ENCODE results near the gene ASTN1. TPM values are rescaled to one million over a fixed set of nuclear protein-coding genes. Genes with fewer than 3 reads are reported as not detected.

Gene ASTN1
- total RNA-seq, 1 donor from 2014 or later = not detected

- no peaks in the 10 kb centered on the region for H3K27me3 Mint-ChIP-seq (ENCODE audit: low read depth)
- H3K9me3 Mint-ChIP-seq = peaks cover 7% of the 10 kb centered on the region
- no peak overlapping the region for H3K27ac Mint-ChIP-seq
- intact Hi-C loops (cut with micrococcal nuclease) = no loop called here
- no peak overlapping the region for H3K4me3 Mint-ChIP-seq (ENCODE audit: low read depth)
- no peaks in the 10 kb centered on the region for H3K36me3 Mint-ChIP-seq (ENCODE audit: low read depth)
- no peak for DNase-seq (ENCODE audit: low spot score)
- no peaks in the 10 kb centered on the region for H3K4me1 Mint-ChIP-seq (ENCODE audit: low read depth)
These were observed 226.1 kb downstream of the ASTN1 start for GRCh38 chr1:176938375-176938774.

- no peaks in the 10 kb centered on the region for H3K9me3 Mint-ChIP-seq
These were observed 230.1 kb downstream of the ASTN1 start for GRCh38 chr1:176934370-176934769.

GRCh38 chr1:176932114-176933104 lies 232.1 kb downstream of the ASTN1 start:
- Mint-ChIP-seq H3K27me3 (ENCODE audit: low read depth) (no peaks in the 10 kb centered on the region), H3K9me3 (no peaks in the 10 kb centered on the region), H3K4me1 (ENCODE audit: low read depth) (no peaks in the 10 kb centered on the region), H3K27ac (no peak overlapping the region), H3K36me3 (ENCODE audit: low read depth) (no peaks in the 10 kb centered on the region), H3K4me3 (ENCODE audit: low read depth) (no peak overlapping the region)
- intact Hi-C loops (cut with micrococcal nuclease) = no loop called here
- no peak for DNase-seq (ENCODE audit: low spot score)

More at GRCh38 chr1:176934370-176934769, 230.1 kb downstream of the ASTN1 start:
- Mint-ChIP-seq H3K4me1 (ENCODE audit: low read depth) (no peaks in the 10 kb centered on the region), H3K36me3 (ENCODE audit: low read depth) (no peaks in the 10 kb centered on the region), H3K4me3 (ENCODE audit: low read depth) (no peak overlapping the region), H3K27me3 (ENCODE audit: low read depth) (no peaks in the 10 kb centered on the region), H3K27ac (no peak overlapping the region)
- no peak for DNase-seq (ENCODE audit: low spot score)
- intact Hi-C loops (cut with micrococcal nuclease) = no loop called here

GRCh38 chr1:176931526-176931925 lies 233.0 kb downstream of the ASTN1 start:
- Mint-ChIP-seq H3K36me3 (ENCODE audit: low read depth) (no peaks in the 10 kb centered on the region), H3K27ac (no peak overlapping the region), H3K9me3 (no peaks in the 10 kb centered on the region), H3K4me3 (ENCODE audit: low read depth) (no peak overlapping the region), H3K4me1 (ENCODE audit: low read depth) (no peaks in the 10 kb centered on the region), H3K27me3 (ENCODE audit: low read depth) (no peaks in the 10 kb centered on the region)
- intact Hi-C loops (cut with micrococcal nuclease) = no loop called here
- no peak for DNase-seq (ENCODE audit: low spot score)

GRCh38 chr1:176926330-176927086 lies 238.0 kb downstream of the ASTN1 start:
- H3K4me3 Mint-ChIP-seq (ENCODE audit: low read depth) = no peak overlapping the region
- no peaks in the 10 kb centered on the region for H3K36me3 Mint-ChIP-seq (ENCODE audit: low read depth)
- H3K4me1 Mint-ChIP-seq (ENCODE audit: low read depth) = no peaks in the 10 kb centered on the region
- no peaks in the 10 kb centered on the region for H3K27me3 Mint-ChIP-seq (ENCODE audit: low read depth)
- intact Hi-C loops (cut with micrococcal nuclease) = no loop called here
- H3K27ac Mint-ChIP-seq = no peak overlapping the region
- DNase-seq (ENCODE audit: low spot score) = no peak
- no peaks in the 10 kb centered on the region for H3K9me3 Mint-ChIP-seq

GRCh38 chr1:176925223-176925622 lies 239.3 kb downstream of the ASTN1 start:
- DNase-seq (ENCODE audit: low spot score) = no peak
- H3K27ac Mint-ChIP-seq = no peak overlapping the region
- H3K36me3 Mint-ChIP-seq (ENCODE audit: low read depth) = no peaks in the 10 kb centered on the region
- no peak overlapping the region for H3K4me3 Mint-ChIP-seq (ENCODE audit: low read depth)
- intact Hi-C loops (cut with micrococcal nuclease) = no loop called here
- no peaks in the 10 kb centered on the region for H3K4me1 Mint-ChIP-seq (ENCODE audit: low read depth)
- no peaks in the 10 kb centered on the region for H3K9me3 Mint-ChIP-seq
- H3K27me3 Mint-ChIP-seq (ENCODE audit: low read depth) = no peaks in the 10 kb centered on the region

GRCh38 chr1:176923283-176923682 lies 241.2 kb downstream of the ASTN1 start:
- Mint-ChIP-seq H3K4me3 (ENCODE audit: low read depth) (no peak overlapping the region), H3K27ac (no peak overlapping the region), H3K27me3 (ENCODE audit: low read depth) (no peaks in the 10 kb centered on the region), H3K9me3 (no peaks in the 10 kb centered on the region), H3K4me1 (ENCODE audit: low read depth) (no peaks in the 10 kb centered on the region), H3K36me3 (ENCODE audit: low read depth) (no peaks in the 10 kb centered on the region)
- intact Hi-C loops (cut with micrococcal nuclease) = no loop called here
- no peak for DNase-seq (ENCODE audit: low spot score)

- Mint-ChIP-seq H3K4me1 (ENCODE audit: low read depth) (no peaks in the 10 kb centered on the region), H3K4me3 (ENCODE audit: low read depth) (no peak overlapping the region), H3K27ac (no peak overlapping the region), H3K9me3 (no peaks in the 10 kb centered on the region), H3K36me3 (ENCODE audit: low read depth) (no peaks in the 10 kb centered on the region), H3K27me3 (ENCODE audit: low read depth) (no peaks in the 10 kb centered on the region)
- intact Hi-C loops (cut with micrococcal nuclease) = no loop called here
- no peak for DNase-seq (ENCODE audit: low spot score)
These were observed 244.8 kb downstream of the ASTN1 start for GRCh38 chr1:176919386-176920378.

- Mint-ChIP-seq H3K36me3 (ENCODE audit: low read depth) (no peaks in the 10 kb centered on the region), H3K9me3 (no peaks in the 10 kb centered on the region), H3K27me3 (ENCODE audit: low read depth) (no peaks in the 10 kb centered on the region), H3K27ac (no peak overlapping the region), H3K4me3 (ENCODE audit: low read depth) (no peak overlapping the region), H3K4me1 (ENCODE audit: low read depth) (no peaks in the 10 kb centered on the region)
- DNase-seq (ENCODE audit: low spot score) = no peak
- intact Hi-C loops (cut with micrococcal nuclease) = no loop called here
These were observed 258.9 kb downstream of the ASTN1 start for GRCh38 chr1:176905648-176906047.

- Mint-ChIP-seq H3K4me3 (ENCODE audit: low read depth) (no peak overlapping the region), H3K27ac (no peak overlapping the region), H3K27me3 (ENCODE audit: low read depth) (no peaks in the 10 kb centered on the region), H3K4me1 (ENCODE audit: low read depth) (no peaks in the 10 kb centered on the region), H3K9me3 (no peaks in the 10 kb centered on the region), H3K36me3 (ENCODE audit: low read depth) (no peaks in the 10 kb centered on the region)
- intact Hi-C loops (cut with micrococcal nuclease) = no loop called here
- DNase-seq (ENCODE audit: low spot score) = no peak
These were observed 260.3 kb downstream of the ASTN1 start for GRCh38 chr1:176904057-176904751.

- Mint-ChIP-seq H3K27ac (no peak overlapping the region), H3K4me3 (ENCODE audit: low read depth) (no peak overlapping the region), H3K9me3 (no peaks in the 10 kb centered on the region), H3K27me3 (ENCODE audit: low read depth) (no peaks in the 10 kb centered on the region), H3K36me3 (ENCODE audit: low read depth) (no peaks in the 10 kb centered on the region), H3K4me1 (ENCODE audit: low read depth) (no peaks in the 10 kb centered on the region)
- DNase-seq (ENCODE audit: low spot score) = no peak
- intact Hi-C loops (cut with micrococcal nuclease) = no loop called here
These were observed 261.0 kb downstream of the ASTN1 start for GRCh38 chr1:176903474-176903873.

GRCh38 chr1:176899321-176899720 lies 265.2 kb downstream of the ASTN1 start:
- Mint-ChIP-seq H3K9me3 (no peaks in the 10 kb centered on the region), H3K4me3 (ENCODE audit: low read depth) (no peak overlapping the region), H3K27ac (no peak overlapping the region), H3K4me1 (ENCODE audit: low read depth) (peaks cover 4% of the 10 kb centered on the region), H3K27me3 (ENCODE audit: low read depth) (peaks cover 2% of the 10 kb centered on the region), H3K36me3 (ENCODE audit: low read depth) (no peaks in the 10 kb centered on the region)
- DNase-seq (ENCODE audit: low spot score) = no peak
- intact Hi-C loops (cut with micrococcal nuclease) = no loop called here
